Measurements from ENCODE around the gene FOXN3. TPM values are rescaled to one million over a fixed set of nuclear protein-coding genes. Genes with fewer than 3 reads are reported as not detected.

FOXN3 gene
- polyA plus RNA-seq, 1 donor from 2014 or later: 10.3 TPM

GRCh38 chr14:89399157-89399556 is 17.9 kb downstream of the FOXN3 start:
- Histone ChIP-seq H3K9me2 (ENCODE audit: insufficient read depth, low read length) (no peaks in the 10 kb centered on the region), H4K20me1 (ENCODE audit: insufficient read depth) (no peaks in the 10 kb centered on the region), H3K9ac (ENCODE audit: low read length) (peak overlapping the region; percentile 56)

GRCh38 chr14:89397569-89398230 is 19.3 kb downstream of the FOXN3 start:
- peaks cover 4% of the 10 kb centered on the region for H3F3A ChIP-seq (ENCODE audit: insufficient read depth, low read length, poor library complexity, severe bottlenecking)
- H4K20me1 ChIP-seq (ENCODE audit: insufficient read depth): no peaks in the 10 kb centered on the region
- H3K36me3 ChIP-seq (ENCODE audit: insufficient read depth, low read length): no peaks in the 10 kb centered on the region
- H3K9me2 ChIP-seq (ENCODE audit: insufficient read depth, low read length): no peaks in the 10 kb centered on the region
- no peak overlapping the region for H3K9ac ChIP-seq (ENCODE audit: low read length)
- no peaks in the 10 kb centered on the region for H3K9me3 ChIP-seq (ENCODE audit: low read length)
- no peak overlapping the region for H3K4me2 ChIP-seq (ENCODE audit: low read length)
- no peak overlapping the region for H3K4me3 ChIP-seq (ENCODE audit: low read length)
- no peaks in the 10 kb centered on the region for H3K27me3 ChIP-seq (ENCODE audit: insufficient read depth, low read depth, low read length)
- H3K79me2 ChIP-seq (replicated peaks; ENCODE audit: insufficient read depth, low read length): peaks cover 52% of the 10 kb centered on the region
- H2AFZ ChIP-seq (ENCODE audit: low read depth, low read length): no peak overlapping the region
- H3K27ac ChIP-seq (ENCODE audit: low read length): peak overlapping the region; percentile 1
- TF ChIP-seq RAD21 (conservative IDR thresholded peaks at IDR 0.05) (no peak), POLR2AphosphoS5 (IDR thresholded peaks at IDR 0.05) (no peak), EZH2 (IDR thresholded peaks at IDR 0.05; ENCODE audit: borderline replicate concordance, insufficient read depth, low read length, poor library complexity, severe bottlenecking) (no peak), EP300 (conservative IDR thresholded peaks at IDR 0.05; ENCODE audit: poor library complexity, severe bottlenecking) (no peak), REST (IDR thresholded peaks at IDR 0.05; ENCODE audit: borderline replicate concordance) (no peak), SMC3 (conservative IDR thresholded peaks at IDR 0.05; ENCODE audit: poor library complexity) (no peak)
- TF ChIP-seq, protein P1, sequence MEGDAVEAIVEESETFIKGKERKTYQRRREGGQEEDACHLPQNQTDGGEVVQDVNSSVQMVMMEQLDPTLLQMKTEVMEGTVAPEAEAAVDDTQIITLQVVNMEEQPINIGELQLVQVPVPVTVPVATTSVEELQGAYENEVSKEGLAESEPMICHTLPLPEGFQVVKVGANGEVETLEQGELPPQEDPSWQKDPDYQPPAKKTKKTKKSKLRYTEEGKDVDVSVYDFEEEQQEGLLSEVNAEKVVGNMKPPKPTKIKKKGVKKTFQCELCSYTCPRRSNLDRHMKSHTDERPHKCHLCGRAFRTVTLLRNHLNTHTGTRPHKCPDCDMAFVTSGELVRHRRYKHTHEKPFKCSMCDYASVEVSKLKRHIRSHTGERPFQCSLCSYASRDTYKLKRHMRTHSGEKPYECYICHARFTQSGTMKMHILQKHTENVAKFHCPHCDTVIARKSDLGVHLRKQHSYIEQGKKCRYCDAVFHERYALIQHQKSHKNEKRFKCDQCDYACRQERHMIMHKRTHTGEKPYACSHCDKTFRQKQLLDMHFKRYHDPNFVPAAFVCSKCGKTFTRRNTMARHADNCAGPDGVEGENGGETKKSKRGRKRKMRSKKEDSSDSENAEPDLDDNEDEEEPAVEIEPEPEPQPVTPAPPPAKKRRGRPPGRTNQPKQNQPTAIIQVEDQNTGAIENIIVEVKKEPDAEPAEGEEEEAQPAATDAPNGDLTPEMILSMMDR (IDR thresholded peaks at IDR 0.05; ENCODE audit: poor library complexity, severe bottlenecking): no peak

More at GRCh38 chr14:89399157-89399556, 17.9 kb downstream of the FOXN3 start:
- peak overlapping the region; percentile 70 for H3K4me2 ChIP-seq (ENCODE audit: low read length)
- no peaks in the 10 kb centered on the region for H3K9me3 ChIP-seq (ENCODE audit: low read length)
- H3K36me3 ChIP-seq (ENCODE audit: insufficient read depth, low read length): no peaks in the 10 kb centered on the region
- peak overlapping the region; percentile 58 for H3K4me3 ChIP-seq (ENCODE audit: low read length)
- no peak overlapping the region for H2AFZ ChIP-seq (ENCODE audit: low read depth, low read length)
- no peaks in the 10 kb centered on the region for H3K27me3 ChIP-seq (ENCODE audit: insufficient read depth, low read depth, low read length)
- peak overlapping the region; percentile 83 for H3K27ac ChIP-seq (ENCODE audit: low read length)
- TF ChIP-seq RAD21 (conservative IDR thresholded peaks at IDR 0.05) (no peak), REST (IDR thresholded peaks at IDR 0.05; ENCODE audit: borderline replicate concordance) (no peak), SMC3 (conservative IDR thresholded peaks at IDR 0.05; ENCODE audit: poor library complexity) (no peak), EZH2 (IDR thresholded peaks at IDR 0.05; ENCODE audit: borderline replicate concordance, insufficient read depth, low read length, poor library complexity, severe bottlenecking) (no peak), EP300 (conservative IDR thresholded peaks at IDR 0.05; ENCODE audit: poor library complexity, severe bottlenecking) (no peak), MXI1 (conservative IDR thresholded peaks at IDR 0.05; ENCODE audit: poor library complexity, severe bottlenecking) (no peak), POLR2AphosphoS5 (IDR thresholded peaks at IDR 0.05) (no peak), TAF1 (IDR thresholded peaks at IDR 0.05; ENCODE audit: low read depth) (no peak)
- TF ChIP-seq, protein P1 (IDR thresholded peaks at IDR 0.05; ENCODE audit: poor library complexity, severe bottlenecking): no peak
- H3K79me2 ChIP-seq (replicated peaks; ENCODE audit: insufficient read depth, low read length): peaks cover 56% of the 10 kb centered on the region
- peaks cover 4% of the 10 kb centered on the region for H3F3A ChIP-seq (ENCODE audit: insufficient read depth, low read length, poor library complexity, severe bottlenecking)

All from neural cell (in vitro differentiated cells).